ENCODE measurements around the gene PSMA6. TPM values are rescaled to one million over a fixed set of nuclear protein-coding genes. Genes with fewer than 3 reads are reported as not detected.

PSMA6 gene
- total and polyA plus RNA-seq, 10 of the 15 experiments (the other 5 are each of a cell fraction or from before 2014, with no cell fraction given), result 267 to 1,363 (median 402) TPM

DNA sequence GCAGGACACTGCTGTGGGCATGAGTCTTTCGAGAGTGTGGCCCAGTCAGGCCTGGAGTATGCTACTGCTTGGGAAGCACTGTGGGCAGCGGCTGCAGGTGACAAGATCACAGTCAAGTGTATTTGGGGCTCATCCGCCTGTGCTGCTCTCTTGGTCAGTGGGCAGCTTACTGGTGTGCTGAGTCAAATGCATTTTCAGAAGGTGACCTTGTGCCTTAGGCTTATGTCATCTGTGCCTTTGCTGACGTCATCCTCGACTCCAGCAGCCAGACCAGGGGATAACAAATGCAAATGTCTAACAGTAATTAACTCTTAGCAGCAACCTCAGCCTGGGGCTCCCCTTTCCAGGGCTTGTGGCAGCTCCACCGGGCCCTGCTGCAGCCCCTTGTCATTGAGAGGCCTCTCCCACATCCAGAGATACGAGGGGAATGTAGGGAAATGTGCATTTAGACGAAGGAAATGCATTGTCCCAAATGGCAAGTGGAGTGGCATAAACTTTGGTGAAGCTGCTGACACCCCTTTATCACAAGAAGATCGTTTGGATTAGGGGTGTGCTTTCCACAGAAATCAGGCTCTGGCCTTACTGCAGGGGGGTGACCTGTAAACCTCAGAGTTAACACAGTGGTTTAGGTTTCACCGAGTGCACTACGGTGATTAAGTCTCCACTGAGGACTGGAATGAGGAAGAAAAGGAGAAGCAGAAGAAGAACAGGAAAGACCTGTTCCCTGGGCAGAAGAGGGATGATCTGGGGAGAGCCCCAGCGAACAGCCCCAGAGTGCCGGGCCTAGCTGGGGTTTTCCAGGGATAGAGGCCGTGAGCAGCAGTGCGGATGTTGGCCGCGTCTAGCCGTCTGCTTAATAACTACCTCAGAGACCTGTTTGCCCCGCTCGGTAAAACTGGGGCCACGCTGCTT, 39.7 kb downstream of the PSMA6 start (continued):
- TF ChIP-seq BHLHE40 (IDR thresholded peaks at IDR 0.05; ENCODE audit: borderline replicate concordance in 1 of 2, low read depth in 2 of 2, low read length in 1 of 2) (peak; percentile 29 to 68; a peak in 2 of 4 replicates), EED (IDR thresholded peaks at IDR 0.05; ENCODE audit: low read depth) (peak; percentile 89), ZBTB40 (IDR thresholded peaks at IDR 0.05; ENCODE audit: borderline replicate concordance) (no peak), ZZZ3 (IDR thresholded peaks at IDR 0.05; ENCODE audit: control insufficient read depth, insufficient read length, low read depth) (no peak), ATF7 (IDR thresholded peaks at IDR 0.05; ENCODE audit: low read depth) (peak; percentile 94), CHD2 (IDR thresholded peaks at IDR 0.05; ENCODE audit: borderline replicate concordance, low read depth, low read length) (no peak), POU2F2 (IDR thresholded peaks at IDR 0.05; ENCODE audit: borderline replicate concordance, low read depth, low read length) (peak; percentile 74; the same call in 1 of the 3 replicates), CREB1 (IDR thresholded peaks at IDR 0.05; ENCODE audit: low read depth) (peak; percentile 89), RELB (IDR thresholded peaks at IDR 0.05; ENCODE audit: low read depth) (peak; percentile 66; the same call in 1 of the 2 replicates), RBBP5 (conservative IDR thresholded peaks at IDR 0.05) (no peak), DPF2 (IDR thresholded peaks at IDR 0.05) (no peak), YY1 (IDR thresholded peaks at IDR 0.05; ENCODE audit: low read depth, low read length) (no peak), ESRRA (IDR thresholded peaks at IDR 0.05; ENCODE audit: low read length) (peak; percentile 95), HCFC1 (IDR thresholded peaks at IDR 0.05; ENCODE audit: low read length) (no peak), EP300 (IDR thresholded peaks at IDR 0.05; ENCODE audit: borderline replicate concordance in 1 of 2, control insufficient read depth in 1 of 2, low read depth in 2 of 2, low read length in 2 of 2) (peak in 1 of 2 experiments; percentile 45; a peak in 1 of 4 replicates), CREM (IDR thresholded peaks at IDR 0.05; ENCODE audit: low read depth) (peak; percentile 88), RAD21 (IDR thresholded peaks at IDR 0.05; ENCODE audit: insufficient read depth, low read depth, low read length) (0 out of 2 replicates have a peak, but pooled peaks have one; percentile 2), RUNX3 (IDR thresholded peaks at IDR 0.05; ENCODE audit: low read length) (peak; percentile 42), BCL11A (IDR thresholded peaks at IDR 0.05; ENCODE audit: low read depth, low read length) (no peak), MLLT1 (IDR thresholded peaks at IDR 0.05) (no peak)

Measured in GM12878 (cell line).